Measurements from ENCODE around the gene CCDC93.

The CCDC93 gene

GRCh38 chr2:118013724-118014491 is at the start of gene CCDC93:
Gene CCDC93, minus strand, starts transcription at chr2:118014070. Its CDS starts 75 bp downstream, at chr2:118013995.
- peak within 1 kb of the TSS; percentile 84 for H3K4me3 ChIP-seq (ENCODE audit: low read depth, low read length)
- TF ChIP-seq MYC (IDR thresholded peaks at IDR 0.05; ENCODE audit: low read depth, low read length) (no peak), POLR2A (IDR thresholded peaks at IDR 0.05; ENCODE audit: extremely low read depth, insufficient read length) (peak; percentile 70)
- DNase-seq (ENCODE audit: low read depth): peak; percentile 90

- TF ChIP-seq MYC (IDR thresholded peaks at IDR 0.05; ENCODE audit: low read depth, low read length) (no peak), MAX (IDR thresholded peaks at IDR 0.05; ENCODE audit: low read depth, low read length) (no peak)
- no peak for DNase-seq (ENCODE audit: low read depth)
- H3K4me3 ChIP-seq (ENCODE audit: low read depth, low read length): no peak overlapping the region
These were observed 48.8 kb upstream of the CCDC93 start for GRCh38 chr2:118062669-118063068.

- TF ChIP-seq MAX (IDR thresholded peaks at IDR 0.05; ENCODE audit: low read depth, low read length) (no peak), CTCF (IDR thresholded peaks at IDR 0.05; ENCODE audit: low read depth, low read length) (no peak), MYC (IDR thresholded peaks at IDR 0.05; ENCODE audit: low read depth, low read length) (no peak), POLR2A (IDR thresholded peaks at IDR 0.05; ENCODE audit: extremely low read depth, insufficient read length) (no peak)
- H3K4me3 ChIP-seq (ENCODE audit: low read depth, low read length): no peak overlapping the region
- DNase-seq (ENCODE audit: low read depth): no peak
These were observed 48.2 kb upstream of the CCDC93 start for GRCh38 chr2:118062048-118062447.

- no peak overlapping the region for H3K4me3 ChIP-seq (ENCODE audit: low read depth, low read length)
- TF ChIP-seq MAX (IDR thresholded peaks at IDR 0.05; ENCODE audit: low read depth, low read length) (no peak), CTCF (IDR thresholded peaks at IDR 0.05; ENCODE audit: low read depth, low read length) (peak; percentile 44)
- peak; percentile 85 for DNase-seq (ENCODE audit: low read depth)
These were observed 47.5 kb upstream of the CCDC93 start for GRCh38 chr2:118061135-118061955.

- H3K4me3 ChIP-seq (ENCODE audit: low read depth, low read length): no peak overlapping the region
- no peak for DNase-seq (ENCODE audit: low read depth)
- TF ChIP-seq CTCF (IDR thresholded peaks at IDR 0.05; ENCODE audit: low read depth, low read length) (no peak), MYC (IDR thresholded peaks at IDR 0.05; ENCODE audit: low read depth, low read length) (no peak), MAX (IDR thresholded peaks at IDR 0.05; ENCODE audit: low read depth, low read length) (no peak), POLR2A (IDR thresholded peaks at IDR 0.05; ENCODE audit: extremely low read depth, insufficient read length) (no peak)
These were observed 46.1 kb upstream of the CCDC93 start for GRCh38 chr2:118059919-118060478.

GRCh38 chr2:118058951-118059350 is 45.1 kb upstream of the CCDC93 start:
- no peak overlapping the region for H3K4me3 ChIP-seq (ENCODE audit: low read depth, low read length)
- TF ChIP-seq MAX (IDR thresholded peaks at IDR 0.05; ENCODE audit: low read depth, low read length): no peak
- no peak for DNase-seq (ENCODE audit: low read depth)

GRCh38 chr2:118056801-118057200 is 42.9 kb upstream of the CCDC93 start:
- DNase-seq (ENCODE audit: low read depth): no peak

More at GRCh38 chr2:118056801-118057200, 42.9 kb upstream of the CCDC93 start:
- H3K4me3 ChIP-seq (ENCODE audit: low read depth, low read length): no peak overlapping the region
- TF ChIP-seq MAX (IDR thresholded peaks at IDR 0.05; ENCODE audit: low read depth, low read length) (no peak), CTCF (IDR thresholded peaks at IDR 0.05; ENCODE audit: low read depth, low read length) (no peak), POLR2A (IDR thresholded peaks at IDR 0.05; ENCODE audit: extremely low read depth, insufficient read length) (no peak), MYC (IDR thresholded peaks at IDR 0.05; ENCODE audit: low read depth, low read length) (no peak)
